ENCODE results near the gene ZNF592.

- TF ChIP-seq CTCF (IDR thresholded peaks at IDR 0.05) (no peak), POLR2A (IDR thresholded peaks at IDR 0.05) (no peak)
These were observed 18.2 kb downstream of the ZNF592 start for GRCh38 chr15:84766461-84767035.
